K562 (cell line): Measurements from ENCODE around the gene NMRK2. TPM values are rescaled to one million over a fixed set of nuclear protein-coding genes. Genes with fewer than 3 reads are reported as not detected.

Experiments used
- ATF6 ChIP-seq: sonication (generic); formaldehyde crosslinking; IDR thresholded peaks from 2 replicates; pipeline ENCODE4 v1.4.0; 2020; ENCODE audit warnings: mild to moderate bottlenecking, missing genetic modification reagents
- C11orf30 ChIP-seq: fragments of 450-650 bp; IDR thresholded peaks from 2 replicates; pipeline ENCODE4 v1.6.1; 2016; ENCODE audit warnings: low read depth, mild to moderate bottlenecking
- CBFB ChIP-seq: sonication (generic); formaldehyde crosslinking; IDR thresholded peaks from 2 replicates; pipeline ENCODE4 v1.4.0; 2020; ENCODE audit warnings: mild to moderate bottlenecking, missing genetic modification reagents
- CCAR2 ChIP-seq: fragments of 200-400 bp; formaldehyde crosslinking; IDR thresholded peaks from 2 replicates; pipeline ENCODE4 v1.6.1; 2017; ENCODE audit warnings: mild to moderate bottlenecking, low read depth, low read length
- COPS2 ChIP-seq: fragments of 450-650 bp; conservative IDR thresholded peaks from 2 replicates; pipeline ENCODE4 v1.6.1; 2016; ENCODE audit warnings: mild to moderate bottlenecking, moderate library complexity
- E2F8 ChIP-seq: fragments of 450-650 bp; IDR thresholded peaks from 2 replicates; pipeline ENCODE4 v1.7.1; 2018; ENCODE audit warnings: mild to moderate bottlenecking, low read depth; ENCODE audit not compliant: partially characterized antibody
- ELF2 ChIP-seq: fragments of 250-450 bp; sonication (Bioruptor Pico); IDR thresholded peaks from 2 replicates; pipeline ENCODE4 v1.5.0; 2021; ENCODE audit warnings: mild to moderate bottlenecking
- ERF ChIP-seq: fragments of 450-650 bp; formaldehyde crosslinking; IDR thresholded peaks from 2 replicates; pipeline ENCODE4 v1.4.0; 2020; ENCODE audit warnings: mild to moderate bottlenecking, mixed read lengths
- EZH2 ChIP-seq: IDR thresholded peaks from 2 replicates; pipeline ENCODE4 v1.6.1; 2012; ENCODE audit warnings: low read depth, mild to moderate bottlenecking, inconsistent platforms, low read length, borderline replicate concordance
- HDAC2 ChIP-seq: fragments of 450-650 bp; IDR thresholded peaks from 2 replicates; pipeline ENCODE4 v1.6.1; 2016; ENCODE audit warnings: mild to moderate bottlenecking
- HNRNPLL ChIP-seq: fragments of 200-400 bp; formaldehyde crosslinking; IDR thresholded peaks from 2 replicates; pipeline ENCODE4 v1.6.1; 2017; ENCODE audit warnings: low read length, low read depth, mild to moderate bottlenecking; ENCODE audit not compliant: poor library complexity, severe bottlenecking
- MTA1 ChIP-seq: fragments of 450-650 bp; IDR thresholded peaks from 2 replicates; pipeline ENCODE4 v1.6.1; 2017; ENCODE audit warnings: borderline replicate concordance
- NKRF ChIP-seq: fragments of 450-650 bp; IDR thresholded peaks from 2 replicates; pipeline ENCODE4 v1.6.1; 2016; ENCODE audit warnings: borderline replicate concordance
- PHF20 ChIP-seq: fragments of 450-650 bp; IDR thresholded peaks from 2 replicates; pipeline ENCODE4 v1.6.1; 2018; ENCODE audit not compliant: partially characterized antibody
- POLR2A ChIP-seq: fragments of 450-650 bp; conservative IDR thresholded peaks from 2 replicates; pipeline ENCODE4 v1.6.1; 2016
- PRPF4 ChIP-seq: fragments of 200-400 bp; formaldehyde crosslinking; IDR thresholded peaks from one replicate; pipeline ENCODE4 v1.6.1; 2017; ENCODE audit warnings: low read length, low read depth, mild to moderate bottlenecking; ENCODE audit not compliant: insufficient read depth, poor library complexity, severe bottlenecking
- RB1 ChIP-seq: fragments of 450-650 bp; IDR thresholded peaks from 2 replicates; pipeline ENCODE4 v1.6.1; 2017; ENCODE audit warnings: low read depth, mild to moderate bottlenecking
- STAT5B ChIP-seq: fragments of 250-450 bp; sonication (Bioruptor Pico); IDR thresholded peaks from 2 replicates; pipeline ENCODE4 v1.8.0; 2021; ENCODE audit warnings: mild to moderate bottlenecking, inconsistent platforms
- TSC22D4 ChIP-seq: fragments of 450-650 bp; IDR thresholded peaks from 2 replicates; pipeline ENCODE4 v1.6.1; 2016; ENCODE audit warnings: missing genetic modification characterization, missing biosample characterization, control low read depth
- ZKSCAN8 ChIP-seq: fragments of 200-800 bp; sonication (Bioruptor generic); IDR thresholded peaks from 2 replicates; pipeline ENCODE4 v1.6.1; 2016; ENCODE audit warnings: missing genetic modification characterization, missing compliant biosample characterization
- ZNF3 ChIP-seq: fragments of 250-450 bp; sonication (Bioruptor Pico); IDR thresholded peaks from 2 replicates; pipeline ENCODE4 v1.5.0; 2021; ENCODE audit warnings: mild to moderate bottlenecking, moderate library complexity
- ZNF347 ChIP-seq: fragments of 450-650 bp; formaldehyde crosslinking; IDR thresholded peaks from 2 replicates; pipeline ENCODE4 v1.4.0; 2020; ENCODE audit warnings: low read depth, mild to moderate bottlenecking, moderate library complexity
- ZNF785 ChIP-seq: fragments of 250-450 bp; sonication (Bioruptor Pico); IDR thresholded peaks from 2 replicates; pipeline ENCODE4 v1.4.0; 2020; ENCODE audit warnings: mild to moderate bottlenecking
- ZNF830 ChIP-seq: fragments of 250-450 bp; sonication (Bioruptor Pico); IDR thresholded peaks from 2 replicates; pipeline ENCODE4 v1.5.0; 2021; ENCODE audit warnings: mild to moderate bottlenecking
- polyA plus RNA-seq, 8 experiments: library from polyadenylated mRNA; depleted of rRNA in 4 of 8; stranded (reverse) in 5 of 8; unstranded in 3 of 8; fragments of >200 nt; fragmentation: Nextera tagmentation in 2 of 8; fragmentation: Illumina TruSeq in 1 of 8; extraction: Ambion mirVana in 2 of 8; extraction: Trizol in 1 of 8; gene quantifications; 2 replicates each; pipeline versions ENCODE4 v1.2.1 to v1.2.3, GENCODE V29; 2011 to 2014; ENCODE audit warnings: inconsistent platforms in 1 of 8, missing spikeins in 1 of 8
- total RNA-seq, 7 experiments: library from RNA; depleted of rRNA in 6 of 7; stranded (reverse); fragments of >200 nt in 6 of 7; fragmentation: Illumina TruSeq in 2 of 7; extraction: Trizol in 2 of 7; gene quantifications; 2 replicates each; pipeline versions ENCODE4 v1.2.1 to v1.2.3, GENCODE V29; 2011 to 2021; ENCODE audit warnings: low replicate concordance in 1 of 7

The NMRK2 gene
- total and polyA plus RNA-seq, 9 of the 15 experiments (the other 6 are each of a cell fraction or from before 2014, with no cell fraction given) = not detected

- TF ChIP-seq ERF (CRISPR knock-in tag) = no peak
- no peak for TF ChIP-seq COPS2
- no peak for TF ChIP-seq EZH2
- TF ChIP-seq MTA1 = no peak
- peak; percentile 27 for TF ChIP-seq PRPF4
- 0 out of 2 replicates have a peak, but pooled peaks have one; percentile 46 for TF ChIP-seq ELF2 (CRISPR knock-in tag)
- TF ChIP-seq NKRF = peak; percentile 88
- TF ChIP-seq POLR2A = peak; percentile 46
- TF ChIP-seq ATF6 = no peak
- TF ChIP-seq ZNF3 = no peak
- no peak for TF ChIP-seq HNRNPLL
- TF ChIP-seq ZNF830 (CRISPR knock-in tag) = no peak
- TF ChIP-seq RB1 = 0 out of 2 replicates have a peak, but pooled peaks have one; percentile 11
- TF ChIP-seq CBFB (CRISPR knock-in tag) = peak; percentile 75; the same call in 1 of the 2 replicates
- TF ChIP-seq CCAR2 = no peak
- TF ChIP-seq E2F8 = no peak
- no peak for TF ChIP-seq PHF20
- no peak for TF ChIP-seq ZKSCAN8 (CRISPR knock-in tag)
- TF ChIP-seq HDAC2 = peak; percentile 29; the same call in 1 of the 2 replicates
- TF ChIP-seq STAT5B (CRISPR knock-in tag) = no peak
- TF ChIP-seq ZNF785 (CRISPR knock-in tag) = no peak
- no peak for TF ChIP-seq C11orf30
- TF ChIP-seq ZNF347 (CRISPR knock-in tag) = no peak
- no peak for TF ChIP-seq TSC22D4
These were observed 51.2 kb downstream of the NMRK2 start (continued) for GRCh38 chr19:3983936-3984583.
